OCI-LY3 (cell line): ENCODE results near the gene PELI2.

ENCODE experiments used
- H2AFZ ChIP-seq: fragments of 200-600, 300-600 bp; shearing (Covaris generic); 2 replicates; pipeline ENCODE4 v1.6.0; 2014; ENCODE audit warnings: antibody characterized with exemption, low read depth, low read length
- H3K27ac ChIP-seq: fragments of 200-600, 300-600 bp; sonication (generic); 2 replicates; pipeline ENCODE4 v1.5.1; 2014; ENCODE audit warnings: mild to moderate bottlenecking, low read length, moderate library complexity, mixed read lengths
- H3K27me3 ChIP-seq: fragments of 200-600, 300-600 bp; sonication (generic); 2 replicates; pipeline ENCODE4 v1.6.1; 2014; ENCODE audit warnings: low read depth, low read length, mixed read lengths
- H3K36me3 ChIP-seq: fragments of 200-600, 300-600 bp; sonication (generic); replicated peaks from 2 replicates; pipeline ENCODE3; 2014; ENCODE audit warnings: low read depth, low read length, mixed read lengths
- H3K4me1 ChIP-seq: fragments of 300-600, 200-600 bp; sonication (generic); 2 replicates; pipeline ENCODE4 v1.6.1; 2014; ENCODE audit warnings: low read length, mixed read lengths
- H3K4me2 ChIP-seq: fragments of 200-600, 300-600 bp; sonication (generic); 2 replicates; pipeline ENCODE4 v1.6.1; 2014; ENCODE audit warnings: low read length, mixed read lengths
- H3K4me3 ChIP-seq: fragments of 300-600, 200-600 bp; sonication (generic); 2 replicates; pipeline ENCODE4 v1.5.1; 2014; ENCODE audit warnings: antibody characterized with exemption, mild to moderate bottlenecking, low read length, moderate library complexity
- H3K79me2 ChIP-seq: fragments of 300-600, 200-600 bp; shearing (Covaris generic); 2 replicates; pipeline ENCODE4 v1.6.1; 2014; ENCODE audit warnings: mild to moderate bottlenecking, low read length, mixed read lengths
- H3K9ac ChIP-seq: fragments of 300-600, 200-600 bp; shearing (Covaris generic); 2 replicates; pipeline ENCODE4 v1.6.0; 2014; ENCODE audit warnings: mild to moderate bottlenecking, low read length, moderate library complexity
- H3K9me3 ChIP-seq: fragments of 200-600, 300-600 bp; shearing (Covaris generic); 2 replicates; pipeline ENCODE4 v1.6.1; 2014; ENCODE audit warnings: low read length, mixed read lengths; ENCODE audit not compliant: insufficient read depth
- H4K20me1 ChIP-seq: fragments of 200-600, 300-600 bp; sonication (generic); 2 replicates; pipeline ENCODE4 v1.6.1; 2016; ENCODE audit warnings: low read length, mixed read lengths; ENCODE audit not compliant: insufficient read depth
- EZH2phosphoT487 ChIP-seq: fragments of 200-600 bp; shearing (Covaris generic); IDR thresholded peaks from 2 replicates; pipeline ENCODE4 v1.6.1; 2018; ENCODE audit warnings: antibody characterized with exemption, mixed run types, low read depth
- TF ChIP-seq, protein P1 (sequence below): fragments of 200-600, 300-600 bp; sonication (generic); IDR thresholded peaks from 2 replicates; pipeline ENCODE4 v1.5.1; 2014; ENCODE audit warnings: antibody characterized with exemption, low read length, low read depth

Gene PELI2

DNA sequence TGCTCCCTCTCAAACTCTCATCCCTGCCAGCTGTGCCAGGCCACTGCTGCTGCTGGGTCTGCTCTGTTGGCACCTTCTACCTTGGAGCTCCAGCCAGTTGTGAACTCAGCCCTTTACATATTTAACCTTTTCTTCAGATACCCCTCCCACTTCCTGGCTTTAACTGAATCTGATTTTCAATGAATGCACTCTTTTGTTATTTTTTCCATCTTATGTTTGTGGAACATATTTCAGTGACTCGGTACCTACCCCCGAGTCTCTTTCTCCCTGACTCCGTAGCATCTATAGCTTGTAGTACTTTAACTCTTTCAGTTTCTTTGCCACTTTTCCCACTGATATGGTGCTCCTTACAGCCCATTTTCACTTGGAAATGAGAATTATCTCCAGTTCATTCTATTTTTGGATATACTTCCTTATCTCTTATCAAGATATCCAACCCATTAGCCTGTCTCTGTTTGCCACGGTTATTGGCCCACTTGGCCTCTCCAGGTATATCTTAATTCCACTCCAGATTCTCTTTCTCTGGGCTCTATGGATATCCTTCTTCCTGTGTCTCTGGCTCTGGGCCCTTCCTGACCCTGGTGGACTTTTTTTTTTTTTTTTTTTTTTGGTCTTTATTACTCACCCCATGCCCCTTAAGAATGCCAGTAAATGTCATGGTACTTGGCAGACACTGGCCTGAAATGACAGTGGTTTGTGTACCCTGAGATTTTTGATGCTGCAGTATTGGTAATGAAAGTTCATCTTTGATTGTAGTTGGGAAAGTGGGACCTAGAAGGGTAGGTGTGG is 62.7 kb downstream of the PELI2 start:
- H3K9ac ChIP-seq = no peak overlapping the region
- no peak for TF ChIP-seq EZH2phosphoT487
- TF ChIP-seq, protein P1, sequence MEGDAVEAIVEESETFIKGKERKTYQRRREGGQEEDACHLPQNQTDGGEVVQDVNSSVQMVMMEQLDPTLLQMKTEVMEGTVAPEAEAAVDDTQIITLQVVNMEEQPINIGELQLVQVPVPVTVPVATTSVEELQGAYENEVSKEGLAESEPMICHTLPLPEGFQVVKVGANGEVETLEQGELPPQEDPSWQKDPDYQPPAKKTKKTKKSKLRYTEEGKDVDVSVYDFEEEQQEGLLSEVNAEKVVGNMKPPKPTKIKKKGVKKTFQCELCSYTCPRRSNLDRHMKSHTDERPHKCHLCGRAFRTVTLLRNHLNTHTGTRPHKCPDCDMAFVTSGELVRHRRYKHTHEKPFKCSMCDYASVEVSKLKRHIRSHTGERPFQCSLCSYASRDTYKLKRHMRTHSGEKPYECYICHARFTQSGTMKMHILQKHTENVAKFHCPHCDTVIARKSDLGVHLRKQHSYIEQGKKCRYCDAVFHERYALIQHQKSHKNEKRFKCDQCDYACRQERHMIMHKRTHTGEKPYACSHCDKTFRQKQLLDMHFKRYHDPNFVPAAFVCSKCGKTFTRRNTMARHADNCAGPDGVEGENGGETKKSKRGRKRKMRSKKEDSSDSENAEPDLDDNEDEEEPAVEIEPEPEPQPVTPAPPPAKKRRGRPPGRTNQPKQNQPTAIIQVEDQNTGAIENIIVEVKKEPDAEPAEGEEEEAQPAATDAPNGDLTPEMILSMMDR = no peak
- H4K20me1 ChIP-seq = no peaks in the 10 kb centered on the region
- peaks cover 11% of the 10 kb centered on the region for H3K27me3 ChIP-seq
- no peak overlapping the region for H3K27ac ChIP-seq
- H3K36me3 ChIP-seq = no peaks in the 10 kb centered on the region
- no peak overlapping the region for H2AFZ ChIP-seq
- H3K4me2 ChIP-seq = no peak overlapping the region
- no peaks in the 10 kb centered on the region for H3K79me2 ChIP-seq
- no peaks in the 10 kb centered on the region for H3K9me3 ChIP-seq
- H3K4me3 ChIP-seq = no peak overlapping the region
- H3K4me1 ChIP-seq = no peaks in the 10 kb centered on the region

DNA sequence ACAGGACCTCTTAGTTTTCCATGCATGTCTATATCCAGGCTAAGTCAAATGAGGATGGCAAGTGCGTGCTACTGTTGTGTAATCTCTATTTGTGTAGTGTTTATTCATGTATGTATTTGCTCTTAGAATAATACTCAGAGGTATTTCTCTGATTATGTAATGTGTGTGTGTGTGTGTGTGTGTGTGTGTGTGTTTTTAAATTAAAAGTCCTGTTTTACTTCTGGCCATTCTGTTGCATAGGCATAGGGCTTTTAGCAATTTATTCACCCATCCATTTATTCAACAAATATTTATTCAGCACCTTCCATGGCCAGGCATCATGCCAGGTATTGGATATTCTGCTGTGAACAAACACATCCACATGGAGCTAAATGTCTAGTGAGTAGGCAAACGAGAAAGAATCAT is 63.5 kb downstream of the PELI2 start:
- Histone ChIP-seq H2AFZ (no peak overlapping the region), H3K4me3 (no peak overlapping the region), H3K79me2 (no peaks in the 10 kb centered on the region), H3K4me2 (no peak overlapping the region), H3K4me1 (no peaks in the 10 kb centered on the region), H3K27ac (no peak overlapping the region), H3K36me3 (no peaks in the 10 kb centered on the region), H3K9ac (no peak overlapping the region), H3K9me3 (no peaks in the 10 kb centered on the region), H4K20me1 (no peaks in the 10 kb centered on the region), H3K27me3 (peaks cover 11% of the 10 kb centered on the region)
- TF ChIP-seq, protein P1 = no peak
- TF ChIP-seq EZH2phosphoT487 = no peak

DNA sequence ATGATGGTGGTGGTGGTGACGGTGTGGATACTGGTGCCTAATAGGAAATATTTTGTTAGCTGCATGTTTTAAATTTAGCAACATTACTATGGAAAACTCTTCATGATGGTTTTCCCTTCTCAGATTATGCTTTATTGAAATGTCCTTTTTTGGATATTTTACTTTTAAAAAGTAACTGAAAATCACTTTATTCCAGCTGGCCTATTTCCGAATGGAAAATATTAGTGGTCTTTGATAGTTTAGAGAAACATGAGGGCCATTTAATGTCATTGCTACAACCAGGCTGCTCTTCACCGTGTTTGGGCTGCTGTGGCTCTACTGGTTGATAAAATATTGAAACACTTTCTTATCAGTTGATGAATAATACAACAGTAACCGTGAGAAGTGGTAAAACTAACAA is 64.2 kb downstream of the PELI2 start:
- Histone ChIP-seq H3K36me3 (no peaks in the 10 kb centered on the region), H3K4me2 (no peak overlapping the region), H3K4me1 (no peaks in the 10 kb centered on the region), H4K20me1 (no peaks in the 10 kb centered on the region), H2AFZ (no peak overlapping the region), H3K9me3 (no peaks in the 10 kb centered on the region), H3K79me2 (no peaks in the 10 kb centered on the region), H3K27me3 (peaks cover 10% of the 10 kb centered on the region), H3K9ac (no peak overlapping the region), H3K27ac (no peak overlapping the region), H3K4me3 (no peak overlapping the region)
- TF ChIP-seq, protein P1 = no peak
- TF ChIP-seq EZH2phosphoT487 = no peak

DNA sequence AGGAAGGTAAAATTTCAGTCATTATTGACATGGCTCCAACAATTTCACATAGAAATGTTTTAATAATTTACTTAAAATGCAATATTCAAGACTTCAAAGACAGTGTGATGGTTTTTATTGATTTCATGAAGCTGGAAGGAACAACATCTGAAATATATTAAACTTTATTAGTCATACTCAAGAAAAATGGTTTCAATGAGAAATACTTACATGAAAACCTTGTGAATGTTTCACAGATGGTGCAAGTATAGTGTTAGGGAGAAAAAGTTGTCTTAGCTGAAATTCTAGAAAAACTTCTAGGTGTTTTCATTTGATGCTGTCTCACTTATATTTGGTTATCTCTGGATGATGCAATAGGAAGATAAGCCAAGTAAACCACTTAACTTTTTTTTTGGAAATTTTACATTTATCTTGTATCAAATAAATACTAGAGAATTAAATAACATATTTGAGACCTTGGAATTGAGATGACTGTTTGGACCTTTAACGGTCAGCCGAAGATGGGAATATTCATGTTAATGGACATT is 65.5 kb downstream of the PELI2 start:
- Histone ChIP-seq H3K79me2 (no peaks in the 10 kb centered on the region), H3K9ac (no peak overlapping the region), H3K27ac (no peak overlapping the region), H3K4me3 (no peak overlapping the region), H3K4me2 (no peak overlapping the region), H3K36me3 (no peaks in the 10 kb centered on the region), H3K27me3 (peaks cover 11% of the 10 kb centered on the region), H2AFZ (no peak overlapping the region), H3K9me3 (no peaks in the 10 kb centered on the region), H4K20me1 (no peaks in the 10 kb centered on the region), H3K4me1 (no peaks in the 10 kb centered on the region)
- TF ChIP-seq, protein P1 = no peak
- TF ChIP-seq EZH2phosphoT487 = no peak
